Activated naive CD4-positive, alpha-beta T cell treated with anti-CD3 and anti-CD28 coated beads, Interleukin-2, amount 50 U/mL, for 72 hours (primary cell): ENCODE data around the gene ISLR. TPM values are rescaled to one million over a fixed set of nuclear protein-coding genes. Genes with fewer than 3 reads are reported as not detected.

Source experiments
- ATAC-seq, 2 donors: fragments of 150-1000 bp; cut with Tn5 transposase; 2 replicates each; pipeline ENCODE4 v1.10.0; 2021; ENCODE audit warnings: mild to moderate bottlenecking in 2 of 2, moderate library complexity in 2 of 2
- DNase-seq, 2 donors: peaks; one replicate each; pipeline ENCODE4 v3.0.0; 2021 to 2022; ENCODE audit warnings: low spot score in 2 of 2
- H3K27ac Mint-ChIP-seq, 2 donors: one replicate each; pipeline ENCODE4 v1.8.0; 2022; ENCODE audit warnings: mild to moderate bottlenecking in 2 of 2, mixed read lengths in 2 of 2
- H3K36me3 Mint-ChIP-seq, 2 donors: one replicate each; pipeline ENCODE4 v1.8.0; 2022; ENCODE audit warnings: mixed read lengths in 2 of 2
- H3K9me3 Mint-ChIP-seq, 2 donors: one replicate each; pipeline ENCODE4 v1.8.0; 2022; ENCODE audit warnings: mixed read lengths in 2 of 2
- total RNA-seq, 2 donors: library from RNA; stranded (reverse); gene quantifications; one replicate each; pipeline ENCODE4 v1.2.3, GENCODE V29; 2022

Gene ISLR
- total RNA-seq, 2 donors from 2014 or later = not detected

GRCh38 chr15:74200412-74200815 lies 26.9 kb downstream of the ISLR start:
- no peaks in the 10 kb centered on the region for H3K36me3 Mint-ChIP-seq
- H3K27ac Mint-ChIP-seq = no peak overlapping the region
- no peak for ATAC-seq
- no peaks in the 10 kb centered on the region for H3K9me3 Mint-ChIP-seq
- no peak for DNase-seq

- no peaks in the 10 kb centered on the region for H3K36me3 Mint-ChIP-seq
- ATAC-seq (no peak), DNase-seq (no peak)
- no peak overlapping the region for H3K27ac Mint-ChIP-seq
- H3K9me3 Mint-ChIP-seq = no peaks in the 10 kb centered on the region
Observed at GRCh38 chr15:74200871-74201419, 27.4 kb downstream of the ISLR start.

GRCh38 chr15:74201710-74202420 lies 28.4 kb downstream of the ISLR start:
- Mint-ChIP-seq H3K36me3 (no peaks in the 10 kb centered on the region), H3K27ac (no peak overlapping the region), H3K9me3 (no peaks in the 10 kb centered on the region)
- DNase-seq (no peak), ATAC-seq (no peak)

- Mint-ChIP-seq H3K27ac (no peak within 1 kb of the TSS), H3K9me3 (no peaks in the 10 kb centered on the region), H3K36me3 (no peaks in the 10 kb centered on the region)
- ATAC-seq = no peak
- no peak for DNase-seq
Observed at GRCh38 chr15:74202452-74203401, 29.2 kb downstream of the ISLR start, which contains the start of gene STRA6. STRA6 (minus strand) TSS chr15:74202787; CDS start chr15:74202267, 520 bp downstream.

GRCh38 chr15:74203914-74204431 lies 30.5 kb downstream of the ISLR start:
- DNase-seq = no peak
- no peak overlapping the region for H3K27ac Mint-ChIP-seq
- no peak for ATAC-seq
- no peaks in the 10 kb centered on the region for H3K36me3 Mint-ChIP-seq
- H3K9me3 Mint-ChIP-seq = no peaks in the 10 kb centered on the region

GRCh38 chr15:74205582-74205947 lies 32.1 kb downstream of the ISLR start:
- no peak for DNase-seq
- ATAC-seq = no peak
- H3K27ac Mint-ChIP-seq = no peak overlapping the region
- no peaks in the 10 kb centered on the region for H3K36me3 Mint-ChIP-seq
- H3K9me3 Mint-ChIP-seq = no peaks in the 10 kb centered on the region

- ATAC-seq = no peak
- no peak for DNase-seq
Observed at GRCh38 chr15:74206801-74207281, 33.3 kb downstream of the ISLR start.

GRCh38 chr15:74207652-74208440 lies 34.3 kb downstream of the ISLR start:
- no peak for DNase-seq
- Mint-ChIP-seq H3K36me3 (no peaks in the 10 kb centered on the region), H3K9me3 (no peaks in the 10 kb centered on the region), H3K27ac (no peak overlapping the region)
- ATAC-seq = no peak

More at GRCh38 chr15:74206801-74207281, 33.3 kb downstream of the ISLR start:
- H3K27ac Mint-ChIP-seq = no peak overlapping the region
- no peaks in the 10 kb centered on the region for H3K36me3 Mint-ChIP-seq
- no peaks in the 10 kb centered on the region for H3K9me3 Mint-ChIP-seq

- H3K36me3 Mint-ChIP-seq = no peaks in the 10 kb centered on the region
- no peaks in the 10 kb centered on the region for H3K9me3 Mint-ChIP-seq
- DNase-seq (no peak), ATAC-seq (no peak)
- no peak overlapping the region for H3K27ac Mint-ChIP-seq
Observed at GRCh38 chr15:74208496-74208895, 35.0 kb downstream of the ISLR start.

- DNase-seq (no peak), ATAC-seq (no peak)
- Mint-ChIP-seq H3K27ac (no peak overlapping the region), H3K9me3 (no peaks in the 10 kb centered on the region), H3K36me3 (no peaks in the 10 kb centered on the region)
Observed at GRCh38 chr15:74208901-74209559, 35.5 kb downstream of the ISLR start.

- DNase-seq (no peak), ATAC-seq (no peak)
- Mint-ChIP-seq H3K27ac (no peak overlapping the region), H3K9me3 (no peaks in the 10 kb centered on the region), H3K36me3 (no peaks in the 10 kb centered on the region)
Observed at GRCh38 chr15:74209560-74209958, 36.0 kb downstream of the ISLR start.

- Mint-ChIP-seq H3K9me3 (no peaks in the 10 kb centered on the region), H3K36me3 (no peaks in the 10 kb centered on the region), H3K27ac (no peak overlapping the region)
- no peak for DNase-seq
- no peak for ATAC-seq
Observed at GRCh38 chr15:74209997-74210671, 36.6 kb downstream of the ISLR start.

GRCh38 chr15:74210729-74211128 lies 37.2 kb downstream of the ISLR start:
- H3K9me3 Mint-ChIP-seq = no peaks in the 10 kb centered on the region
- H3K36me3 Mint-ChIP-seq = no peaks in the 10 kb centered on the region
- DNase-seq (no peak), ATAC-seq (no peak)
- no peak overlapping the region for H3K27ac Mint-ChIP-seq

GRCh38 chr15:74211656-74212055 lies 38.1 kb downstream of the ISLR start:
- H3K9me3 Mint-ChIP-seq = no peaks in the 10 kb centered on the region
- H3K36me3 Mint-ChIP-seq = no peaks in the 10 kb centered on the region
- ATAC-seq (no peak), DNase-seq (no peak)
- peak overlapping the region in 1 of 2 donors; percentile 8 for H3K27ac Mint-ChIP-seq

- Mint-ChIP-seq H3K27ac (no peak overlapping the region), H3K9me3 (no peaks in the 10 kb centered on the region), H3K36me3 (no peaks in the 10 kb centered on the region)
- no peak for DNase-seq
- no peak for ATAC-seq
Observed at GRCh38 chr15:74212494-74212893, 39.0 kb downstream of the ISLR start.
